HG03175 (cell line): Measurements from ENCODE around the gene TMEFF2.

Experiments
- ATAC-seq: cut with Tn5 transposase; IDR thresholded peaks from one replicate; pipeline ENCODE4 v1.9.1; 2021; ENCODE audit warnings: mild to moderate bottlenecking, moderate library complexity; ENCODE audit not compliant: unreplicated experiment

Gene TMEFF2

DNA sequence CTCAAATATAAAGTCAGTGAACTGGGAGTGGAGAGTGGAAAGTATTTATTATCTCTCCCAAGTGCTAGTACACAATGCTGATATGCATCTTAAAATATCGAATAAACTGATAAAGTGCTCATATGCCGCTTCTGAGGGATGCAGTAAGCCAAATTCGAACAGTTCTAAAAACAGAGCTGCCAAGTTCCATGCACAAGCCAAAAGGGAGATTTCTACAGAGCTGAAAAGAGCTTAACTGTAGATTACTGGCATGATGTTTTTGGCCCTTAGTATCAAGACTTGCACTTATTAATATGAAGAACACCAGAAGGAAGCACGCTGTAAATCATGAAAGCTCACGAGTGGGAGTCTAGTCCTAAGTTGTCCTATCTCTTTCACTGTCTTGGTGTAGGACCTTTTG, 7.9 kb downstream of the TMEFF2 start:
- no peak for ATAC-seq

DNA sequence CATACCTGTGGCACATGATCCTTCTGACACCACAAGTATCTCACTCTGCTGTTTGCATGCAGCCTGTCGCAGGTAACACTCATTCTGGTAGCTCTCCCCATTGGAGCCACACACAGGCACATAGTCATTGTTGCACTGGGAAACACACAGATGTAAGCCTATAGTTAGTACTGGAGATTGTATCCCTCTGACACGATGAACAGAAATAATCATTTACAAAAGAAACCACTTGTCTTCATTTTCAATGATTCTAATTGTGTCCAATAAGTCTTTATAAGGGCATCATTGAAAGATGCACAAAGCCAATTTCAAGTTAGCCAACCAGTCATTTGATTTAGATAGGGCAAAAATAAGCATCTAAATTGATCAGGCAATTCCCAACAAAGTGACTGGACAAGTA, 10.4 kb downstream of the TMEFF2 start:
- ATAC-seq: no peak

DNA sequence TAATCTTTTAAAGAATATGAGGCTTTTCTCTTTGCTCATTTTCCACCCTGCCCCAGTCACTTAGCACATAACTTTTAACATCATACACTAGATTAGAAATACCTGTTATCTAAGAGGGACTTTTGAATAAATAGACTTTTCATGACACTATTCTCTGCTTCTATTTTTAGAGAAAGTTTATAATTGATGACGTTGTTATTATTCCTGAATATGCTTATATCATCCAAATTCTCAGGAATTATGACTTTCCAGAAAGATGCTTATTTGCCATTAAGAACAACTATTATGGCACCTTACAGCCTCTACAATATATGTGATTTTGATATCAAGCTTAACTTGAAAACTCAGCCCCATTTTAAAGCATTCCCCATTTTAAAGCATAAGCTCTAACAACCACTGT, 11.4 kb downstream of the TMEFF2 start:
- ATAC-seq: no peak

DNA sequence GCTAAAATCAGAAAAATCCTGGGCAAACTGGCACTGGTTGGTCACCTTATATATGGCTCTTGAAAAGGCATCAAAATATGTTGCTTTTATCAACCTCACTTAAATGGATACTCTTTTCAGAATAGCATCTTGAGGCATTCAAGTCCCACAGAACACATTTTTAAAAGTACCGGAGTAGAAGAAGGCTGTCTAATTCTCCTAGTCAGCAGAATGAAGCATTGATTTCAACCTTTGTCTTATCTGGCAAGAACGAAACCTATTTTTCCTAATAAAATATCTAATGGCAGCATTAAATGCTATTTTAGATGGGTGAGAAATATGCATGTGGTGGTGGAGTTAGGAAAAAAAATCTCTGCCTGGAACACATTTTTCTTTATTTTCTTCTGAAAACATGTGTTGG, 27.8 kb downstream of the TMEFF2 start:
- ATAC-seq: no peak

DNA sequence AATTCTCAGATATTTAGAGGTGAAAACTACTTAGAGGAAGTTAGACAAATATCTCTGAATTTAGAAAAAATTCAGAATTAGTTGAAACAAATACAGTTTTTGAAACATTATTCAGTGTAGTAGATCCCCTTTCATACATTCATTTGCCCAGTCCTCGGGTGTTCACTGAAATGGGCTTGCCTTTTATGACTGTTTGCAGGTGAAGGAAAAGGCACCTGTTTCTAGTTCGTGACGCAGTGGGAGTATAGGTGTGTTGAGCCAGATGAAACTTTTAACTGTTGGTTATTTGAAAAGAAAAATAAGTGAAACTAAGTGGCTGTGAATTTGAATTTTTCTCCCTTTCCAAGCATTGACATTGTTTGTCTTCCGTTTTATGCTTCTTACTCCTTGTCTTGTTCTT, 28.9 kb downstream of the TMEFF2 start:
- ATAC-seq: no peak

DNA sequence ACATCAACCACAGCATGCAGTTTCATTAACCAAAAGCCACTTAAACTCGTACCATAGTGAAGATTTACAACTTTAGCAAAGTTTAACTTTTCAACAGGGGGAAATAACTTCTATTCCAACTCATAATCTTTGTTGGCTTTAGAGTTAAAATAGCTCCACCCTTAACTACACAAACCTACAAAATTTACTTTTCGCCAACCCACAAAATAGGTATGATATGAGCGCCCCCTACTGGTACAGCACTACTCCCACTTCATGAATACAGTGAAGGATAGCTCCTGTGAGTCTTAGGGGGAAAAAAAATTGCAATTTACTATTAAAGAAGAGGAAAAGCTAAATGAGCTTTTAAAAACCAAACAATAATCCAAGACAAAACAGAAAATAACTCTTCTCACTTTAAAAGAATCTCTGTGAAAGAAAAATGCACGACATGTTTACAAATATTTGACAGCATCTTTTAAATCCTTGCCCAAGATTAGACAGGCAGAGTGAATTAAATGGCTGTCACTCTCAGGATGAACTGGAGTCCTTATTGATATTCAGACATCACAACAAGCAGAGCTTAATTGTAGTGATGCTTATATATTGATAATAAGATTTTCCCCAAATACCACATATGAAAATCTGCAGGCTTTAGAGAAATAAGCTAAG, 32.2 kb downstream of the TMEFF2 start:
- peak; percentile 75 for ATAC-seq

DNA sequence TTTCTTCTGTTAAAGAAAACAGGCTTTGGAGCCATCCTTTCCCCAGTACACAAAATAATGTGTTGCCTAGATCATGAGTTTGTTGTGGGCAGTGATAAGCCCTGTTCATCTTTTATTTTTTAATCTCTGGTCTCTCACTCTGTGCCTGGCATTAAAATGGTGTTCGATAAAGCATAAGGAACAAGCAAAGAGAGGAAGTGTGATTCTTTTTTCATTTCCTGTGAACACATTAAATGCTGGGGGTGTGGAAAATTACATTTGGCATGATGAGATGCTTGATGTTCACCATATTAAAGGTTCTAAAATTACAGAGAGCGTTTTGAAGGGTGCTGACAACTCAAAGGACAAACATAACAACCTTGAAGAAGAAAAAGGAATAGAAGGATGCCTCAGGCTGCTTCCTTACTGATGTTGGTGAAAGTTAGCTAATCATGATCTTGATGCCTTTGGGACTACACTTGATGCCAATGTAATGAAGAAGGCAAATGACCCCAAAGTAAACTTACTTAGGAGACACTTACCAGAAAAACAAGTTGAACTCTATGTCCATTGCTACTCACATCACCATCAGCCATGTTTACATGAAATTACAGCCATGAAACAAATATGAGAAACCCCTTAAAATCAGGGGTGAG, 33.0 kb downstream of the TMEFF2 start:
- ATAC-seq: no peak

DNA sequence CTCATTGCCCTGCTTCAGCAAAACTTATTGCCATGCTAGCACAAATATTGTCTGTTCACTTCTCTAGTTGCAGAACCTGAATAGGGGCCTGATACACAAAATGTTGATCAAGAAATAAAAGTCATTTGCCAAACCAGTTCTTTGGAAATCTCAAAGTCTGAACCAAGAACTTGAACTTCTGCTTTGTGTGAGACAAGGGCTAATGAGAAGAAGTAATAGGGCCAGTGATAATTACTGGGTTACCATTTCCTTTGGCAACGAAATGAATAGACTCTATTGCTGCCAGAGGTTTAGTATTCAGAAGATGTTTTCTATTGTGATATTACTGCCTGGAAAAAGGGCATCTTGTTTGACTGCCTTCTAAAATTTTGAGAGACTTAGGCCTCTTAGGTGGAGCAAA, 35.0 kb downstream of the TMEFF2 start:
- no peak for ATAC-seq

DNA sequence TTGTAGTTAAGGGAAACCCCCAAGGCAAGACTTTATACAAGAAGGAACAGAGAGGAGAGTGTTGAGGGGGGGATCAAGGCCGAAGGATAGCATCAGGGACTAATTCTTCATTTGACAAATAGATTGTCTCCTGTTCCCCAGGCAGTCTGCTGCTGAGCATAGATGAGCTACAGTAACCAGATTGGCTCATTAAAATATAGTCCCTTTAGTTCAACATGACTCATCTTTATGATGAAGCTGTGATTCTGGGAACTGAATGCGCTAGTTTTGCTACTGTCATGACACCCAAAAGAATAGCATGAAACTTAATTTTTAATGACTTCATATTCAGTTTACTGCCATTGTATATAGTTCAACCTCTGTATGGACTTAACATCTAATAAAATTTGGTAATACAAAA, 35.5 kb downstream of the TMEFF2 start:
- no peak for ATAC-seq

DNA sequence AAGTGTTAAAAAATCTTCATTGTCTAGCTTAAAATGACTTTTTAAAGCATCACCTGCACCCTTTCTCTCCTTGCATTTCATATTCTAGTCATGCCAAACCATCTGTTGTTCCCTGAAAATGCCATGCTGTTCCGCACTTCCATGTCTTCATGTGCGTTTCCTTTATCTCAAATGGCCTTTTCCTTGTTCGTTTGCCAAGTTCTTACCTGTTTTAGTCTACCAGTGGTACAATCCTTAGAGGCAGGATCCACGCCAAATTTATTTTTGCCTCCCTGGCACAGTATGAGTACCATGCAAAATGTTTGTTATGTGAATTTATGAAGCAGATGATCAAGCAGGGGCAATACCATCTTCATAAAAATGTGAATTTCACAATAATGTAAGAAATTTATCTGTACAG, 37.0 kb downstream of the TMEFF2 start:
- ATAC-seq: no peak

DNA sequence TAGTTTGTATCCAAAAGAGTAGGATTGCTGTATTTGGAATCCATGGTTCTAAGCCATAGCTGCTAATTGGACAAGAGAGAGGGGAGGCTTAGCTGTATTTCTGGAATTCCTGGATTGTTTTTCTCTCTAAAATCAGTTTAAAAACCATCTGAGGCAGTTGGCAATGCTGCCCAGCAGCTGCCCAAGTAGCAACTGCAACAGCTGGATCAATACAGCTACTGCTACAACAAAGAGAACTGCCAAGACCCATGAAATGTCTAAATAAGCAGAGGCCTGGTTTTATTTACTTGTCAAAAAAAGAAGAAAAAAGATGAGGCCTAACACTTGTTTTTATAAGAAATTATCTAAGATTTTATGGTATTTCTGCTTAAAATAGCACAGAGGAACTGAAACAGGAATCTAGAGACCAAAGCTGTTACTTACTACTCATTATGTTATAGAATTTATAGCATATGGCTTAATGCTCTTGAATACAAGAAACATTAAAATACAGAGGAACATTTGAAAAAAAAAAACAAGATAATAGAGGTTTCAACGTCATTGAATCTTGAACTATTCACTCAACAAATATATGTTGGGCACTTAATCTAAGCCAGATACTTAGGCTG, 39.1 kb downstream of the TMEFF2 start:
- ATAC-seq: no peak

DNA sequence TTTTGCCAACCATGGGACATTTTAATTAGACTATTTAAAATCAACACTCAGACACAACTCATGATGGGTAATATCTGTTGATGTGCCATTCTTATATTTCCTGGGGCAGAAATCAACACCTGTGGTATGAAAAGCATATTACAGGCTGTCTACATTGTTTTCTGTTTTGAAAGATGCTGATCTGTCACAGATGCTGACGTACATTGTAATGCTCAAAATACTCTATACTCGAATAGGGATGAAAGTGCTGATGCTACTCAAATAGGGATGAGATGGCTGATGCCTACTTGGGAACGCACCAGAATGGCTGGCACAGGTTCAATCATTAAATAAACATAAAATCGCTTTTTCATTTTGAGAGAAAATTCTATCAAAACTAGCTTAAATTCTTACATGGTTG, 41.2 kb downstream of the TMEFF2 start:
- ATAC-seq: no peak

DNA sequence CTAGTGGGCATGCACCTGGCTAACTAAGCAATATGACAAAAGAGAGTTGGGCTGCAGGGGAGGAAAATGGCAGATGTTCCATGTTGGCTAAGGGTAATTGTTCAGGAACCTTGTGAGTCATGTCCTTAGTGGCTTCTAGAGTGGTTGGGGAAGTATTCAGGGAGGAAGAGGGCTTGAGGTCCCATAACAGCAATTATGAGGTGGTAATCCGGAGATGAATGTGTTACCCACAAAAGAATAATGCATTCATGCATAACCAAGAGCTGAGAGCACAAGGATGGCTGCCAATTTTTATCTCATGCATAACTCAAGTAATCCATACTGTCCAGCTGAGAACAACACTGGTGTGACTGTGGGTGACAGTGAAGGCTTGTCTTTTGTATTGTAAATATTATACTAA, 42.9 kb downstream of the TMEFF2 start:
- peak; percentile 60 for ATAC-seq

DNA sequence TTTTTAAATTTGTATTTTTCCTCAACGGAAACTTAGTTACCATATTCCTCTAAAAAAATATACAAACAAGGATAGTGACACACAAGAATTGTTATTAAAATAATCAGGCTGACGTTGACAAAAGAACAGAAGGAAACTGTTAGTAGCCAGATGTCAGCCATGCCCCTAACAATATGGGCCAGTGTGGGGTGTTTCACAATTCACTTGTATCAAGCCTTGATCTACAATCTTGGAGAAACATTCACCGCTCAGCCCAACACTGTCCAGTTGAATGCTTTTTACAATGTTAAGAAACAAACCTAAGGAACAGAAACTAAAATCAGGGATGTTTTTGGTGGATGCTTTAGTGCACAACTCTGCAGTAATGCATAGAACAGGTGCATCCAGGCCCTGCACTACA, 44.6 kb downstream of the TMEFF2 start:
- no peak for ATAC-seq

DNA sequence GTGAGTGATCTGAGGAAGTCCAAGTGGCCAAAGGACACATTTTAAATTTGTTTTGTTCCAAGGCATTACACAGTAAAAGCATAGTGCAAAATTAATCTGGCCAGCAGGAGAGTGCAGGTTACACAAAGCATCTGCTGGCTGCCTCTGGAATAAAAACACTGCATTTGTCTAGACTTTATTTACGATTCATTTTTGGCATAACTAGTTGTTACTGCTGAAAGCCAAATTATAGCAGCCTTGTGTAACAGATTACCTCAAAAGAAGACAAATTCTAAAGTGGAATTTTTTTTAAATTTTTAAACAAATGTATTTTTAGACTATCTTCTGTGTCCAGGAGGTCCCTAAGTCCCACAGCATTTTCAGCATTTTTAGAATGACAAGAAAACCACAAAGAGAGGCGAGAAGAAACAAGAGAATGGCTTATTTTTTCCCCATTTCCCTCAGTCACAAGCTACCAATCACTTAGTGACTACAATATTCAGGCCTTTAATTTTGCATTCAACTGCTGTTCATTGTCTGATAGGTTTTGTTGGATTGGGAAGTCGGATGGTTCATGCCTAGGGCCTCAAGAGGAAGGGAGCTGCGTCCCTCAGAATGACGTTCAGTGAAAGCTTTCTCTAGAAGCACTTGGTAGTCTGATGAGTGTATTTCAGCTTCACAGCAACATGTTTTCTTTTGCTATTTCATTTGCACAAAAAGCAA, 46.0 kb downstream of the TMEFF2 start:
- ATAC-seq: no peak

DNA sequence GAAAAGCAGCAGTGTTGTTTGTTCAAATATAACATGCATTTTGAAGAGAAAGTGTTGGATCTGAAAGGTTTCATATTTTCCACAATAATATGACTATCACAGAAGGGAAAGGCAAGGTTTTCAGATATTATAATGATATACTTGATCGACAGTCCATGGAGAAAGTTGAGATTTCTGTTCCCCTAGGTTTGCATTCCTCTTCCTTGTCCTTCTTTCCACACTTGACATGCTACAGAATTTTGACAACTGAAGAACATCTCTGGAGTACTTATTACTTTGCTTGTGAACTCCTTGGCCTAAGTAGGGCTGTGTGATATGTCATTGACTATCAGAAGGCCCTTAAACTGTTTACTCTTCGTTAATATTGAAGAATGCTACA, 46.5 kb downstream of the TMEFF2 start:
- no peak for ATAC-seq

DNA sequence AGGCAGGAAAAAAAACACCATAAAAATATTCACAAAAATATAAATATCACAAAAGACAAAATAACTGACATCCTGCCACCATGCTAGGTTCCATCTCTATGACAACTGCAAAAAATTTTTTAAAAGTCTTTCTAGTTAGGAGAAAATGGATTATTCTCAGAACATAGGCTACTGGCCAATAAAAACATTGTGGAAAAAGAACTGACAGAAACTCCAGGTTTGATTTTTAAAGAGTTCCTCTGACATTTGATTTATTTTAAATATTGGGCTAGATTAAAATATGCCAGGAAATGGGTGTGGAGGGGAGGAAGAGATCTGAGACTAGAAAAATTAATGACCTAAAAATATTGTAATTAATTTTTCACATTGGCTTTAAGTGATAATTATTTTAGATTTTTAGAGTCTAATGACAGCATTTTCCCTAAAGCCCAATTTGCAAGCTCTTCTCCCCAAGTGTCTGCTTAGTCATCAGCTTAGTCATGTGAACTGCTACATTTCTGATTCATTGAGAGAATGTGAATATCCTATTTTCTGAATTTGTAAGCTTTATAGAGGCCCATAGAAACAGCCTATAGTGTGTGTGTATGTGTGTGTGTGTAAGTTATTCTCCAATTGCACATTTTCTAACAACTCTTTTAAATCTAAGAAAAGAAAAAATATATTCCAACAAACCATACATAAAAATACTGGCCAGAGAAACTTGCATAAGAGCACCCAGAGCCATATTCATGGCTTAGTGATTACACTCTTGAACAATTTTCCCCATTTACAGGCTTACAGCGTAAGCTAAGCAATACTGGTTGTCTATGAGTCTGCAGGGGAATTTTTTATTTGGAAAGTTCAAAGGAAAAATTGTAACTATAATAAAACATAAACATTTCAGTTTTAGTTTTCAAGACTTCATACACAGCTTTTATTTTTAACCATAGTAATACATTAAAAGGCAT, 48.4 kb downstream of the TMEFF2 start:
- ATAC-seq: no peak

DNA sequence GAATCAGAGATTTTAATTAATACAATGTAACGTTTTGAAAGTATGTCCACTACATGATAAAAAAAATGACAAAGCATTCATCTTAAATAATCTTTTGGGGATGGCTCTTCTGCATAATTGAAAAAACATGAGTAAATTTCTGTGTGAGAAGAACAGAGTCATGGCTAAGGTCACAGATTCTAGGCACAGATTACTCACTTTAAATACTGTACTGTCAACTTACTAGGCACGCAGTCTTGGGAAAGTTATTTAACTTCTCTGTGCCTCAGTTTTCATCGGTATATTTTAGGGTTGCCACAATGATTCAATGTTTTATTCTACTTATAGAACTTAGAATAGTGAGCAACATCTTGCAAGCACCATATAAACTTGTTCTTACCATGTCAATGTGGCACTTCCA, 49.2 kb downstream of the TMEFF2 start:
- no peak for ATAC-seq

DNA sequence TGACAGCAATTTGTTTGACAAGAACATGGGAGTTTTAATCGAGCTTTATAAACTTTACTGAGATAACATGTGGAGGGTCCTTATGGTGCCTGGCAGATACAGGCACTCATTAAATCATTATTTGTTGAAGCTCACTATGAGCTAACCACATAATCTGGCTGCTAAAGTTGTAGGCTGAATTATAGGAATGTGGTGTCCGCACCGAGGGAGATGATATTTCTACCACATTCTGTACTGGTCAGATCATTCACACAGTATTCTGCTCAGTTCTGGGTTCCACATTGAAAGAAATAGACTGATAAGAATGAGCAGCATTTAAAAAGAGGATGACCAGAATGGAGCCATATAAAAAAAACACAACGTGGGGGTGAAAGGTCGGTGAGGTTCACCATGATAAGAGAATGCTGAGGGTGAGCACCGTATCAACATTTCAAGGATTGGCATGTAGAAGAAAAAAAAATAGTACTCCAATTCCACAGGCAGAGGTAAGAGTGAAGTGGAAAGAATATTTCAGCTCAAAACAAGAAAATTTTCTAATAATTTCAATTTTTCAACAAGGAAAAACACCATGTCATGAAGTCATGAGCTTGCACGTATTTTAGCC, 54.4 kb downstream of the TMEFF2 start:
- ATAC-seq: no peak

DNA sequence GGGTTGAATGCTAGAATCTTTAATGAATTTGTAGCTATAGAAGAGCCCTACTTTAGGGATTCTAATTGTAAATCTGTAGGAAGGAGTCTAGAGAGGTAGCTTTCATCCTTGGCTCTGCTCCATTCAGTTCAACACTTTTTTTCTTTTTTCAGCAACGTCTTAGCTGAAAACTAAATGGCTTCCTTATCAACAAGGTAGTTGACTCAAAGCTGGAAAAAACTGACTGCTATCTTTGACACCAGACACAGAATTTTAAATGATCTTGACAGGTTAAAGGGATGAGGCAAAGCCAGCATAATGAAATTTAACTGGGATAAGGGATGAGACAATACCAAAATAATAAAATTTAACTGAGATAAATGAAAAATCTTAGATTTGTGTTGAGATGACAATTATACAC, 54.9 kb downstream of the TMEFF2 start:
- ATAC-seq: no peak

DNA sequence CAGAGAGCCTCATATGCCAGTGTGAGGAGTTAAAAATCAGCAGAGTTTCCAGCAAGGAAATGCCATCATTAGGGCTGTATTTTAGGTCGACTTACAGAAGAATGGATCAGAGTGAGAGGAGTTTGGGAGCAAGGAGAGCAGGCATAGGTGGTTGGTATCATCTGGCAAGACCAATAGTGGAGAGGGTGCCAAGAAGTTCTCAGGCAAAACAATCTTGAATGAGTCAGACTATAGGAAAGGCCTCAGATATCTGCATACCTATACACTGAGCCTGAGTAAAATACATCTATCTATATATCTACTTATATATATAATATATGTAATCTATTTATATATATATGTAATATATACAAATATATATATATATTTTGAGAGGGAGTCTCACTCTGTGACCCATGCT, 57.3 kb downstream of the TMEFF2 start:
- no peak for ATAC-seq
